Mammary epithelial cell (primary cell): ENCODE results near the gene PMPCB.

Source experiments
- EZH2 ChIP-seq: IDR thresholded peaks from 2 replicates; pipeline ENCODE4 v1.6.1; 2012; ENCODE audit warnings: low read length, inconsistent platforms, borderline replicate concordance
- TF ChIP-seq, protein P1 (sequence below), 2 donors: IDR thresholded peaks in 1 of 2; conservative IDR thresholded peaks in 1 of 2; 2 replicates each; pipeline ENCODE4 v1.5.1; 2011 to 2012; ENCODE audit warnings: inconsistent platforms in 2 of 2, low read length in 2 of 2, mild to moderate bottlenecking in 2 of 2, control low read depth in 1 of 2, low read depth in 1 of 2; ENCODE audit not compliant: insufficient read depth in 1 of 2; ENCODE audit errors: extremely low read depth in 1 of 2

DNA sequence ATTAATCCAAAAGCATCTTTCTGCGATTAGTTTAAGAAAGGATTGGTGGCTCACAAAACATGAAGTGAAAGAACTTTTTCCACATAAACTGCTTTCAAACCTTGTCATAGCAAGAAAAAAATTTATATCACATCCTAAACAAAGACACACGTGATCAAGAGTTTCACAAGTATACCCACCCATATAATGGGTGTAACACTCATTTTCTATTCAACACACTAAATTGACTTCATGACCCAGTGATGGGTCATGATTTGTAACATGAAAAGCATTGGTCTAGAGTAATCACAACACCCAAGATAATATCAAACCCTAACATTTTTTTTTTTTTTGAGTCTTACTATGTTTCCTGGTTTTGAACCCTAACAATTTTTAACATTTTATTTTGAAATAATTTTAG lies 17.6 kb downstream of the PMPCB start:
- TF ChIP-seq, protein P1, sequence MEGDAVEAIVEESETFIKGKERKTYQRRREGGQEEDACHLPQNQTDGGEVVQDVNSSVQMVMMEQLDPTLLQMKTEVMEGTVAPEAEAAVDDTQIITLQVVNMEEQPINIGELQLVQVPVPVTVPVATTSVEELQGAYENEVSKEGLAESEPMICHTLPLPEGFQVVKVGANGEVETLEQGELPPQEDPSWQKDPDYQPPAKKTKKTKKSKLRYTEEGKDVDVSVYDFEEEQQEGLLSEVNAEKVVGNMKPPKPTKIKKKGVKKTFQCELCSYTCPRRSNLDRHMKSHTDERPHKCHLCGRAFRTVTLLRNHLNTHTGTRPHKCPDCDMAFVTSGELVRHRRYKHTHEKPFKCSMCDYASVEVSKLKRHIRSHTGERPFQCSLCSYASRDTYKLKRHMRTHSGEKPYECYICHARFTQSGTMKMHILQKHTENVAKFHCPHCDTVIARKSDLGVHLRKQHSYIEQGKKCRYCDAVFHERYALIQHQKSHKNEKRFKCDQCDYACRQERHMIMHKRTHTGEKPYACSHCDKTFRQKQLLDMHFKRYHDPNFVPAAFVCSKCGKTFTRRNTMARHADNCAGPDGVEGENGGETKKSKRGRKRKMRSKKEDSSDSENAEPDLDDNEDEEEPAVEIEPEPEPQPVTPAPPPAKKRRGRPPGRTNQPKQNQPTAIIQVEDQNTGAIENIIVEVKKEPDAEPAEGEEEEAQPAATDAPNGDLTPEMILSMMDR (conservative IDR thresholded peaks at IDR 0.05 in 1 of 2, IDR thresholded peaks at IDR 0.05 in 1 of 2; ENCODE audit: extremely low read depth in 1 of 2, insufficient read depth in 1 of 2, low read depth in 1 of 2, low read length in 2 of 2), result no peak
- TF ChIP-seq EZH2, result no peak
